ENCODE results near the gene D2HGDH. TPM values are rescaled to one million over a fixed set of nuclear protein-coding genes. Genes with fewer than 3 reads are reported as not detected.
A peak's percentile ranks its signal among the peaks of the same experiment; 100 is the strongest.

Gene D2HGDH
- total and polyA plus RNA-seq, 9 of the 15 experiments (the other 6 are each of a cell fraction or from before 2014, with no cell fraction given) = 0.39 to 30.8 (median 10.3) TPM

DNA sequence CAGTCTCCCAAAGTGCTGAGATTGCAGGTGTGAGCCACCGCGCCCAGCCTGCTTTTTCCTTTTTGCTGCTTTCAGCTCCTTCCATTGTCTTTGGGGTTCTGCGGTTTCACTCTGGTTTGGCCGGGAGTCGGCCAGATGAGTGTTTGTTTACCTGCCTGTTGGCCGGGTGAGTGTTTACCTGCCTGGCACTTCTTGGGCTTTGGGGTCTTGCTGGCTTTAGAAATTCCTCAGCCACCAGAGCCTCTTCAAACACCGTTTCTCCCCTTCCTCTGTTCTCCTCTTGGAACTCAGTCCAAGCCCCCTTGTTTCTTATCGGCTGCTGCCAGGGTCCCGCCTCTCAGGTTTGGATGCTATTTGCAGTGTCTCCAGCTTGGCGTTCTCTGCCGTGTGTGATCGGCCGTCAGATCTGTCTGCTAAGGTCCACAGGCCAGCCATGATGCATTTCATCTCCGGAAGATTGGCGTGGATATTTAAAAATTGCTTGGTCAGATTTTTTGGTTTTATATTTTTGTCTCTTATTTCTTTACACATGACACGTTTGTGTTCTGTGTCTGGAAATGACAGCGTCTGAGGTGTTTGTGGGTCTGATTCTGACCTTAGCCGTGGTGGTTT, 28.0 kb downstream of the D2HGDH start:
- H3K4me3 ChIP-seq = no peak overlapping the region
- intact Hi-C loops (cut with micrococcal nuclease) = no loop called here
- BruUV-seq (replicated peaks) = no TSS peak
- TF ChIP-seq NFXL1 (CRISPR knock-in tag; IDR thresholded peaks at IDR 0.05) (no peak), ZNF316 (IDR thresholded peaks at IDR 0.05) (peak; percentile 57), DPF2 (IDR thresholded peaks at IDR 0.05) (peak; percentile 14; the same call in 1 of the 2 replicates), SMARCE1 (IDR thresholded peaks at IDR 0.05) (0 out of 2 replicates have a peak, but pooled peaks have one; percentile 27), PURB (CRISPR knock-in tag; IDR thresholded peaks at IDR 0.05; ENCODE audit: low read depth) (no peak), SUPT5H (IDR thresholded peaks at IDR 0.05) (no peak), C11orf30 (IDR thresholded peaks at IDR 0.05; ENCODE audit: low read depth) (peak; percentile 39), NFYB (IDR thresholded peaks at IDR 0.05; ENCODE audit: extremely low read depth, insufficient read length) (no peak), NRF1 (conservative IDR thresholded peaks at IDR 0.05 in 1 of 2, IDR thresholded peaks at IDR 0.05 in 1 of 2) (no peak)
- TF ChIP-seq, protein P1, sequence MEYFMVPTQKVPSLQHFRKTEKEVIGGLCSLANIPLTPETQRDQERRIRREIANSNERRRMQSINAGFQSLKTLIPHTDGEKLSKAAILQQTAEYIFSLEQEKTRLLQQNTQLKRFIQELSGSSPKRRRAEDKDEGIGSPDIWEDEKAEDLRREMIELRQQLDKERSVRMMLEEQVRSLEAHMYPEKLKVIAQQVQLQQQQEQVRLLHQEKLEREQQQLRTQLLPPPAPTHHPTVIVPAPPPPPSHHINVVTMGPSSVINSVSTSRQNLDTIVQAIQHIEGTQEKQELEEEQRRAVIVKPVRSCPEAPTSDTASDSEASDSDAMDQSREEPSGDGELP (CRISPR knock-in tag; IDR thresholded peaks at IDR 0.05; ENCODE audit: borderline replicate concordance) = no peak
- TF ChIP-seq, protein P2, sequence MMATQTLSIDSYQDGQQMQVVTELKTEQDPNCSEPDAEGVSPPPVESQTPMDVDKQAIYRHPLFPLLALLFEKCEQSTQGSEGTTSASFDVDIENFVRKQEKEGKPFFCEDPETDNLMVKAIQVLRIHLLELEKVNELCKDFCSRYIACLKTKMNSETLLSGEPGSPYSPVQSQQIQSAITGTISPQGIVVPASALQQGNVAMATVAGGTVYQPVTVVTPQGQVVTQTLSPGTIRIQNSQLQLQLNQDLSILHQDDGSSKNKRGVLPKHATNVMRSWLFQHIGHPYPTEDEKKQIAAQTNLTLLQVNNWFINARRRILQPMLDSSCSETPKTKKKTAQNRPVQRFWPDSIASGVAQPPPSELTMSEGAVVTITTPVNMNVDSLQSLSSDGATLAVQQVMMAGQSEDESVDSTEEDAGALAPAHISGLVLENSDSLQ (IDR thresholded peaks at IDR 0.05) = no peak
- H3K4me1 ChIP-seq (replicated peaks in 1 of 2; ENCODE audit: control insufficient read depth in 2 of 2, insufficient read depth in 2 of 2, low read length in 2 of 2) = peaks cover 13 to 23% of the 10 kb centered on the region in 2 experiments
- DNase-seq (ENCODE audit: extremely low read depth in 1 of 4, low spot score in 3 of 4) (peak in 1 of 4 experiments; percentile 22), ATAC-seq (peak; percentile 60), FAIRE-seq (no peak)
- H3K27me3 ChIP-seq (ENCODE audit: control insufficient read depth in 2 of 2, insufficient read depth in 2 of 2, low read length in 2 of 2) = no peaks in the 10 kb centered on the region
- H3K9me1 ChIP-seq (ENCODE audit: control insufficient read depth, insufficient read depth, low read length) = no peaks in the 10 kb centered on the region
- H3K4me2 ChIP-seq (ENCODE audit: insufficient read depth, low read length) = no peak overlapping the region
- H3K79me2 ChIP-seq (ENCODE audit: control insufficient read depth, insufficient read depth, low read length) = no peaks in the 10 kb centered on the region
- WGBS (ENCODE audit: insufficient coverage, low coverage, missing lambda C conversion rate) = 41% methylated on average over 15 of the region's 18 CpGs
- peak overlapping the region; percentile 36; the same call in 1 of the 3 replicates for H3K27ac ChIP-seq (ENCODE audit: extremely low read depth, low read depth, low read length)
- H2AFZ ChIP-seq (ENCODE audit: low read depth, low read length) = no peak overlapping the region
- 0 out of 4 replicates have a peak overlapping the region, but pooled peaks of 1 of the 2 experiments have one; percentile 8 for H3K9ac ChIP-seq (ENCODE audit: insufficient read depth in 1 of 2, low read depth in 2 of 2, low read length in 2 of 2)
- H3K9me3 ChIP-seq (replicated peaks; ENCODE audit: control insufficient read depth, insufficient read depth, low read depth, low read length) = no peaks in the 10 kb centered on the region
- peaks cover 29% of the 10 kb centered on the region; the same call in 2 of the 3 replicates for H3K36me3 ChIP-seq (ENCODE audit: control insufficient read depth, insufficient read depth, low read length)
- ChIA-PET CTCF (ENCODE audit: low intra/inter-chr PET ratio) (no interaction called here), POLR2A (interaction anchor here (0.7 to 1.4 kb wide), 3 partner anchors 9 to 77 kb away, joined by 3 to 4 read pairs (median 3); no protein-coding TSS in a partner anchor)
- in situ Hi-C loops (cut with MboI) = no loop called here
- no peaks in the 10 kb centered on the region for H4K20me1 ChIP-seq (replicated peaks; ENCODE audit: control insufficient read depth, insufficient read depth, low read length)
